Stromal cell of bone marrow (primary cell): ENCODE results near the gene CCL15.

Experiments used
- DNase-seq: peaks from one replicate; pipeline ENCODE4 v3.0.0-alpha.2; 2012; ENCODE audit warnings: low read depth

The CCL15 gene

DNA sequence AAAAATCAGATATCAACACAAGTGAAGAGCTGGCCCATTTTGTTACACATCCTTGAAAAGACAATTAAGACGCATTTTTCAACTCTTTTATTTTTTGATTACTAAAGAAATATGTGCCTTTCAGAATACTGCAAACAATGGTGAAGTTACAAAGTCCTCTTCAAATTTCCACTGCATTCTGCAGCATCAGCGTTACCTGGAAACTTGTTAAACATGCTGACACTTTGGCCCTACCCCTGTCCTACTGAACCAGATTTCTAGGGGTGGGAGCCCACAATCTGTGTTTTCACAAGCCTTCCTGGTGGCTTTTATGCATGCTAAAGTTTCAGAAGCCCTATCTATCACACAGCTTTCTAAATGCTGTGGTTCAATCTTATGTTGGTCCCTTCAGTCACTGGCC lies 10.3 kb downstream of the CCL15 start:
- DNase-seq = no peak

- DNase-seq = no peak
Measured at GRCh38 chr17:35988164-35988563, 13.2 kb downstream of the CCL15 start.

DNA sequence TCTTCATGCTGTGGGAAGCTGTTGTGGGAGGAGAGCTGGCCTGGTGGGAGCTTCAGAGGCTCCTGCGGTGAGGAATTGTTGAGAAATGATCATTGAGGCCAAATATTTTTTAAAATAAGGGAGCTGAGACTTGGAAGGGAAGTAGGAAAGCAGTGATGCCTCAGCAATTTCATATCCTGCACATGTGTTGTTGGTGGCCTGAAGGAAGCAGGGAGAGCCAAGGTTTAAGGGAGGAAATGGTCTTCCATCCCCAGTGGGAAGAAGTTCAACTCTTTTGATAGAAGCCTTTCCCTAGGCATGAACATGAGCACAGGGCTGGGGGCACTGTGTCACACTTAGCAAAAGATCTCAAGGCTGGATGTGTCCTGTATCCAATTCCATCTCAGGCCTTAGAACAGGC lies 14.7 kb downstream of the CCL15 start, which contains the start of gene CCL14:
Gene CCL14, minus strand, starts transcription at position 87 of the 400 bp plus-strand sequence. Its CDS starts 80 bp downstream, at position 7.
- DNase-seq = no peak

GRCh38 chr17:35984140-35984539 lies 17.2 kb downstream of the CCL15 start:
- no peak for DNase-seq

- no peak for DNase-seq
Measured at GRCh38 chr17:35982409-35983191, 18.8 kb downstream of the CCL15 start.

DNA sequence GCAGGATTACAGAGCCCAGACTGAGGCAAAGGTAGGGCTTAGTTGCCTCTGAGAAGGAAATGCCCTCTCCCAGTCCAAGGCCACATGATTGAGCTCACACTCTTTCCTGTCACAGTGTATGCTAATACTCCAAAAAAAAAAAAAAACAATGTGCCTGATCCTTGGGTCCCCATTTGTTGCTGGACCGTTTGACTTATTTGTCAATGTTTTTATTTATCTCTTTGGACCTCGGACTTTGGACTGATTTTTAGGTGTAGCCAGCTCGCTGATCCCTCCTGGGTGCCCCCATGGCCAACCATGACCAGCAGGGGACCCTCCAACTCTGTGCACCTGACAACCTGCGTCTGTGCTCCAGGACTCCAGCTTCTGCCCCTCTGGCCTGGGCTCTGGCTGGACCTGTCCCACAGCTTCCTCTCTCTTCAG lies 19.4 kb downstream of the CCL15 start:
- DNase-seq = no peak

DNA sequence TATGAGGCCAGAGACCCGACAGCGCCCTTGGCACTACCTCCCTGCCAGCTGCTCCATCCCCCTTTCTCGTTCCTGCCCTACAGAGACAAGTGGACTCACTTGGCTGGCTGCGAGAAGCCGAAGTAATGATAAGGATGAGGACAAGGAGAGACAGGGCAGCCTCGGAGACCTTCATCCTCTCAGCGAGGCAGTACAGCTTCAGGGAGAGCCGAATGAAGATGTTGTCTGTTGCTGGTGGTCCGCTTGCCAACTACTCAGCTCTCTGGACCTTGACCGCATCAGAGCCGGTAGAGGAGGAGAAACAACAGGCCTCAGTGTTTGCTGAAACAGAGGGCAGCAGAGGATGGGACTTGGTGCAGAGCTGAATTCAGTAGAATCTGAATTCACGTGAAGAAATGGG lies 20.1 kb downstream of the CCL15 start, which contains the start of gene CCL16:
Gene CCL16, minus strand, starts transcription at position 252 of the 400 bp plus-strand sequence. Its CDS starts 77 bp downstream, at position 175.
- no peak for DNase-seq

DNA sequence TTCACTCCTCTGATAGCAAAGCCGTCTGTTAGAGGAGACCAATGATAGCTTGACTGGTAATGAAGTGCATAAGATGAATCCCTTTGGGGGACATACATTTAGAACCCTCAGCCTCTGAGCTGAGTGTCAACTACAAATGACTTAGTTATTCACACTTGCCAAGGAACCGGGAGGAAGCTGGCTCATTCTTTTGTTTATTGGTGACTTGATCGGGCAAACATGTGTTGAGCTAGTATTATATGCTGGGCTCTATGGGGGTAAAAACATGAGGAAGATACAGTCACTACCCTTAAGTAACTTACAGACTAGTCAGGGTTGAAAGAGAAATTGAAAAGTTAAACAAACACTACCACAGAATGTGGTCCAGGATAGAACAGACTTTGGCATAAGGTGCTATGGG lies 23.0 kb downstream of the CCL15 start:
- DNase-seq = no peak

DNA sequence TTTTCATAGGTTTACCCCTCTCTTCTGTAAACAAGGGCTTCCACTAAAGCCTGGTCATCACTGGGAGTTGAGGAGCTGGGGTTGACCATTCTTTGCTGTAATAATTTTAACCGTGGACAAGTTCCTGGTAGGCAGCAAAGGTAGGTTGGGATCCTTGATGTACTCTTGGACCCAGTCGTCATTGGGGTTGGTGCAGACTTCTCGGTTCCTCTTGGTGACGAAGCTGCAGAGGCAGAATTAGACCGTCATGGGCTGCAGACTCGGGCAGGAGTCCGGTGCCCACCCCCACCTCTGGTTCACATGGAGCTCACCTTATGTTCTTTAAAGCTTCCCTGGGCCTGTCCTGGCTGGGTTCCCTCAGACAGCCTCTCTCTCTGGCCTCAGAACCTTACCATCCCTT lies 23.8 kb downstream of the CCL15 start:
- no peak for DNase-seq

- no peak for DNase-seq
Measured at GRCh38 chr17:35973333-35974260, 27.8 kb downstream of the CCL15 start.

GRCh38 chr17:35972945-35973332 lies 28.4 kb downstream of the CCL15 start:
- no peak for DNase-seq

DNA sequence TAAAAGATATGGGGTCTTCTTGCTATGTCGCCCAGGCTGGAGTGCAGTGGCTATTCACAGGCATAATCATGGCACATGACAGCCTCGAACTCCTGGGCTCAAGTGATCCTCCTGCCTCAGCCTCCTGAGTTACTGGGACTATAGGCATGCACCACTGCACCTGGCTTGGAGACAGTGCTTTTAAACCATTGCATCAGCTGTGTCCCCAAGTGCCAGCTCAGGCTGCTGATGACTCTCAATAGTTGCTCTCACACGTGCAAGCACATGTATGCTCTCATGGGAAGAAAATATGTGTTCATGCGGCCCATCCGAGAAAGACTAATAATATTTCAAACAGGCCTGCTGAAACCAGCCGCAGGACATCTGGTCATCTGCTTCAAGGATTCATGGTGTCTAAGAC lies 28.8 kb downstream of the CCL15 start:
- DNase-seq = no peak

- no peak for DNase-seq
Measured at GRCh38 chr17:35972066-35972465, 29.3 kb downstream of the CCL15 start.

DNA sequence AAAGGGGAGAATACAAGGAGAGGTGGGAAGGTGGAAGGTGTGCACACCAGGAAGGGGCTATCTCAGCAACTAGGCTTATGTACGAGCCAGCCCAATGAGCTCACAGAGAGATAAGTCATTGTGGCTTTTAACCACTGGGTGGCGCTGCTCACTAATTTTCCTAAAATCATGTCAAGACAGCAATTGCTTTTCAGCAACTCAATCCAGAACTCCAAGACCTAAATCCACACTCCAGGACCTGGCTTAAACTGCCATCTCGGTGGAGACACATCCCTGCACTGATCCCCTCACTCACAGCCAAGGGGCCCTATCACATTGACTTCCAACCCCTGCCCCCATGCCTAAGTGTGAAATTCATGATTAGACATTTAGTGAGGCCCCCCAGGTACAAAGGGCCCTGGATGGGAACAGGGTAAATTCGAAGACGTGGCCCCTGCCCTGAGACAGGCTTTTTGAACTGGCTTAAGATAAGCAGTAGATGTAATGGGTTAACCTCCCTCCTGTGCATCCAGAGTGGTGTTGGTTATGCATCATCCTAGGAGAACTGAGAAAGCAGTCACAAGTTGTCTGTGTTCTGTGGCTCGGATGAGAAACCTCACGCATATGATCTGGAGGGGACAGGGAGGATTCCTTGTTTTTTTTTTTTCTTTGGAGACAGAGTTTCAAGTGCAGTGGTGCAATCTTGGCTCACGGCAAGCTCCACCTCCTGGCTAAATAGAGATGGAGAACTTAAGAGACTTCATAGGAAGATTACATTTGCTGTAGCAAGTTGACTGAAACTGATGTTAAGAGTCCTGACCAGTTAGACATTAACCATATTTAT lies 31.6 kb downstream of the CCL15 start:
- peak; percentile 55 for DNase-seq

GRCh38 chr17:35968520-35969054 lies 32.8 kb downstream of the CCL15 start:
- no peak for DNase-seq

DNA sequence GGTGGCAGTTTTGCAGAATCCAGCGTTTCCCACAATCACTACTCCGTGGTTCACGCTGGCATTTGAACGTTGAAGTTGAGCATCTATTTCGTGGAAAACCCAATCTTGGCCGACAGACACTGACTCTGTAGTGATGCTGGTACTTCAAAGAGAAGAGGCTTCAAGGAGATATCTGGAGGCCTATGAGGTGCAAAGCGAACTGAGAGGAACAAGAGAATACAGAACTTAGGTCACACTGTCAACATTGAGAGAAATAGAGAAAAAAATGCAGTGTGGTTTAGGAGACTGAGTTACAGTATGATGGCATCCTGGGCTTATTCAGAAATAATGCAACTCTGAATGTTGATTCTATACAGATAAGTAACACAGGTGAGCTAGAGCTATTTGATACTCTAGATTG lies 36.1 kb downstream of the CCL15 start:
- no peak for DNase-seq

GRCh38 chr17:35963663-35964062 lies 37.7 kb downstream of the CCL15 start:
- DNase-seq = no peak

- DNase-seq = no peak
Measured at GRCh38 chr17:35953720-35954119, 47.6 kb downstream of the CCL15 start.

- no peak for DNase-seq
Measured at GRCh38 chr17:35949401-35949800, 52.0 kb downstream of the CCL15 start.

GRCh38 chr17:35948092-35948491 lies 53.3 kb downstream of the CCL15 start:
- no peak for DNase-seq
